Smooth muscle cell (in vitro differentiated cells): ENCODE measurements around the gene NUBPL. TPM values are rescaled to one million over a fixed set of nuclear protein-coding genes. Genes with fewer than 3 reads are reported as not detected.

ENCODE experiments used
- DNase-seq: peaks from one replicate; lab custom pipeline; 2025; ENCODE audit not compliant: unreplicated experiment; lab: John Stamatoyannopoulos, UW
- H2AFZ ChIP-seq: fragments of 200-600 bp; sonication (generic); 2 replicates; pipeline ENCODE4 v1.6.0; 2016; ENCODE audit warnings: antibody characterized with exemption, low read depth, mild to moderate bottlenecking
- H3F3A ChIP-seq: fragments of 200-600 bp; sonication (generic); 2 replicates; pipeline ENCODE4 v1.6.0; 2017; ENCODE audit warnings: antibody characterized with exemption, low read depth
- H3K27ac ChIP-seq: fragments of 200-600 bp; sonication (generic); 2 replicates; pipeline ENCODE4 v1.5.1; 2016; ENCODE audit warnings: low read depth, mild to moderate bottlenecking
- H3K27me3 ChIP-seq: fragments of 200-600 bp; sonication (generic); 2 replicates; pipeline ENCODE4 v1.6.1; 2016; ENCODE audit warnings: low read depth, mild to moderate bottlenecking
- H3K36me3 ChIP-seq: fragments of 200-600 bp; sonication (generic); 2 replicates; pipeline ENCODE4 v1.5.1; 2016; ENCODE audit warnings: low read depth
- H3K4me1 ChIP-seq: fragments of 200-600 bp; sonication (generic); 2 replicates; pipeline ENCODE4 v1.5.1; 2016; ENCODE audit warnings: low read depth
- H3K4me2 ChIP-seq: fragments of 200-600 bp; sonication (generic); 2 replicates; pipeline ENCODE4 v1.6.0; 2016; ENCODE audit warnings: mild to moderate bottlenecking
- H3K4me3 ChIP-seq: fragments of 200-600 bp; sonication (generic); 2 replicates; pipeline ENCODE4 v1.5.1; 2016; ENCODE audit warnings: mild to moderate bottlenecking
- H3K79me2 ChIP-seq: fragments of 200-600 bp; sonication (generic); 2 replicates; pipeline ENCODE4 v1.6.0; 2016; ENCODE audit warnings: low read depth, mild to moderate bottlenecking
- H3K9ac ChIP-seq: fragments of 200-600 bp; sonication (generic); 2 replicates; pipeline ENCODE4 v1.6.0; 2016; ENCODE audit warnings: low read depth
- H3K9me3 ChIP-seq: fragments of 200-600 bp; sonication (generic); replicated peaks from 2 replicates; pipeline ENCODE4 v1.5.1; 2016; ENCODE audit warnings: low read depth
- H4K20me1 ChIP-seq: fragments of 200-600 bp; sonication (generic); 2 replicates; pipeline ENCODE4 v1.6.0; 2016; ENCODE audit warnings: low read depth
- WGBS: methylation state at CpG from one replicate; pipeline ENCODE4 v1.1.7; 2016; ENCODE audit warnings: low lambda C conversion rate; 5-methylcytosine and 5-hydroxymethylcytosine counted together
- polyA plus RNA-seq: library from polyadenylated mRNA; unstranded; fragments of >200 nt; fragmentation: Nextera tagmentation; extraction: Ambion mirVana; gene quantifications from 2 replicates; pipeline ENCODE4 v1.2.1, GENCODE V29; 2016
- total RNA-seq: library from RNA; depleted of rRNA; stranded (reverse); fragments of >200 nt; gene quantifications from 2 replicates; pipeline ENCODE4 v1.2.3, GENCODE V29; 2014
- TF ChIP-seq, protein P1 (sequence below): fragments of 200-600 bp; sonication (generic); IDR thresholded peaks from 2 replicates; pipeline ENCODE4 v1.5.1; 2017; ENCODE audit warnings: borderline replicate concordance, mild to moderate bottlenecking, antibody characterized with exemption; ENCODE audit not compliant: insufficient read depth, poor library complexity, severe bottlenecking

Gene NUBPL
- total and polyA plus RNA-seq, 2 experiments from 2014 or later: 9.1 to 11.7 TPM

DNA sequence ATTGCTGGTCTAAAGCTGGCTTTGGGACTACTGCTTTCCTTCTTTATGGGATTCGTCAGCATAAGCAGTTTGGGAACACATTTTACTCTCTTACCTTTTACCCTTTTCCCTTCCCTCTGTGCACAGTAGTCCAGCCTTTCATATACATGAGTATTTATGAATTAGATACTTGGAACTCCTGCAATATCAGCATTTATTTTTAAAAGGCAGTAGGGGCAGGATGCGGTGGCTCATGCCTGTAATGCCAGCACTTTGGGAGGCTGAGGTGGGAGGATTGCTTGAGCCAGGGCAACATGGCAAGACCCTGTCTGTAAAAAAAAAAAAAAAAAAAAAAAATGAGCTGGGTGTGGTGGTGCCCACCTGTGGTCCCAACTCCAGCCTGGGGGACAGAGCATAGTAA is 3.0 kb downstream of the NUBPL start:
- Histone ChIP-seq H3K79me2 (peaks cover 6% of the 10 kb centered on the region), H3K4me1 (peaks cover 9% of the 10 kb centered on the region), H4K20me1 (no peaks in the 10 kb centered on the region), H3K4me2 (no peak overlapping the region), H3F3A (no peaks in the 10 kb centered on the region), H3K4me3 (no peak overlapping the region), H3K27me3 (no peaks in the 10 kb centered on the region), H3K36me3 (no peaks in the 10 kb centered on the region), H3K9me3 (no peaks in the 10 kb centered on the region), H2AFZ (no peak overlapping the region), H3K27ac (no peak overlapping the region), H3K9ac (no peak overlapping the region)
- DNase-seq: no peak
- TF ChIP-seq, protein P1, sequence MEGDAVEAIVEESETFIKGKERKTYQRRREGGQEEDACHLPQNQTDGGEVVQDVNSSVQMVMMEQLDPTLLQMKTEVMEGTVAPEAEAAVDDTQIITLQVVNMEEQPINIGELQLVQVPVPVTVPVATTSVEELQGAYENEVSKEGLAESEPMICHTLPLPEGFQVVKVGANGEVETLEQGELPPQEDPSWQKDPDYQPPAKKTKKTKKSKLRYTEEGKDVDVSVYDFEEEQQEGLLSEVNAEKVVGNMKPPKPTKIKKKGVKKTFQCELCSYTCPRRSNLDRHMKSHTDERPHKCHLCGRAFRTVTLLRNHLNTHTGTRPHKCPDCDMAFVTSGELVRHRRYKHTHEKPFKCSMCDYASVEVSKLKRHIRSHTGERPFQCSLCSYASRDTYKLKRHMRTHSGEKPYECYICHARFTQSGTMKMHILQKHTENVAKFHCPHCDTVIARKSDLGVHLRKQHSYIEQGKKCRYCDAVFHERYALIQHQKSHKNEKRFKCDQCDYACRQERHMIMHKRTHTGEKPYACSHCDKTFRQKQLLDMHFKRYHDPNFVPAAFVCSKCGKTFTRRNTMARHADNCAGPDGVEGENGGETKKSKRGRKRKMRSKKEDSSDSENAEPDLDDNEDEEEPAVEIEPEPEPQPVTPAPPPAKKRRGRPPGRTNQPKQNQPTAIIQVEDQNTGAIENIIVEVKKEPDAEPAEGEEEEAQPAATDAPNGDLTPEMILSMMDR: no peak
- 100% methylated on average over 2 of the region's 2 CpGs for WGBS

GRCh38 chr14:31566456-31566855 is 5.3 kb downstream of the NUBPL start:
- Histone ChIP-seq H3K4me2 (no peak overlapping the region), H3K4me3 (no peak overlapping the region), H3K79me2 (peaks cover 6% of the 10 kb centered on the region), H4K20me1 (no peaks in the 10 kb centered on the region), H3K36me3 (no peaks in the 10 kb centered on the region), H3K9ac (no peak overlapping the region), H2AFZ (no peak overlapping the region), H3K9me3 (no peaks in the 10 kb centered on the region), H3K4me1 (peaks cover 9% of the 10 kb centered on the region), H3F3A (no peaks in the 10 kb centered on the region), H3K27ac (no peak overlapping the region), H3K27me3 (no peaks in the 10 kb centered on the region)
- TF ChIP-seq, protein P1: no peak
- WGBS: 93% methylated on average over 1 of the region's 1 CpG
- no peak for DNase-seq

DNA sequence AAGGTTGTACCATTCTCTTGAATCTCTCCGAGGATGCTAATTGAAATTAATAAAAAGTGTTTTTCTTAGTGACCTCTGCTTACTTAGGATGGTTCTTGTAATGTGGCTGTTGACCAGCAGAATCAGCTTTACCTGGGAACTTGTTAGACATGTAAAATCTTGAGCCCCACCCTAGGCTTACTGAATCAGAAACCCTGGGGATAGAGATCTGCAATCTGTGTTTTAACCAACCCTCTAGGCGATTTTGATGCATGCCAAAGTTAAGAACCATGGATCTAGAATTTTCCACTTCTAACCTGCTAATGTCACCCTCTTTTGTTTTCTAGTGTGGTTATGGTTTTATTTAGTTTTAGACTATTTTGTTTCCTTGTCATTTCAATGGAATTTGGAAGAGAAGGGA is 6.5 kb downstream of the NUBPL start:
- no peak for DNase-seq
- Histone ChIP-seq H3K9me3 (no peaks in the 10 kb centered on the region), H3K79me2 (no peaks in the 10 kb centered on the region), H3K4me2 (peak overlapping the region; percentile 22), H3K27ac (no peak overlapping the region), H3K4me1 (peaks cover 5% of the 10 kb centered on the region), H3F3A (no peaks in the 10 kb centered on the region), H3K36me3 (no peaks in the 10 kb centered on the region), H3K4me3 (no peak overlapping the region), H4K20me1 (no peaks in the 10 kb centered on the region), H3K9ac (no peak overlapping the region), H3K27me3 (no peaks in the 10 kb centered on the region), H2AFZ (no peak overlapping the region)
- TF ChIP-seq, protein P1: no peak
- 88% methylated on average over 2 of the region's 2 CpGs for WGBS

DNA sequence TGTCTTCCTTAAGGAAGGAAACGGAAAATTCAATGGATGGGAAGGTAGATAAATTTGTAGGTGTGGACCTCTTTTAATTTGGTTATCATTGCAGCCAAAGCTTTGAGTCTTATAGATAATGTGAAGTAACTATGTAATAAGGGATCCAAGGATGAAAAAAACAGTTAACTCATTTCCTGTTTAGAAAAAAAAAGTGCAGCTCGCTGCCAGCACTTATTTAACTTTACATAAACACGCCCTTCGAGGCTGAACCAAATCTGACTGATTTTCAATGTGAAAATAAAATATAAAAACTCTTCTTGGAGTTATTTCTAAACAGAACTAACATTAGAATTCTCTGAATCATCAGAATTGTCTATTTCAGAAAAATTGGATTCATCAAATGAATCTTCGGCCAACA is 7.0 kb downstream of the NUBPL start:
- Histone ChIP-seq H3K4me2 (peak overlapping the region; percentile 22), H3K27ac (no peak overlapping the region), H3K36me3 (no peaks in the 10 kb centered on the region), H3F3A (no peaks in the 10 kb centered on the region), H2AFZ (no peak overlapping the region), H3K27me3 (no peaks in the 10 kb centered on the region), H3K4me1 (peaks cover under 1% of the 10 kb centered on the region), H3K4me3 (no peak overlapping the region), H4K20me1 (no peaks in the 10 kb centered on the region), H3K9me3 (no peaks in the 10 kb centered on the region), H3K9ac (no peak overlapping the region), H3K79me2 (no peaks in the 10 kb centered on the region)
- TF ChIP-seq, protein P1: no peak
- WGBS: 84% methylated on average over 5 of the region's 5 CpGs
- DNase-seq: no peak
